ENCODE results near the gene KIF12. TPM values are rescaled to one million over a fixed set of nuclear protein-coding genes. Genes with fewer than 3 reads are reported as not detected.

The KIF12 gene
- total and polyA plus RNA-seq, 2 donors (not counting 3 experiments of a cell fraction or from before 2014, with no cell fraction given), result 0.46 to 0.97 TPM

- H3K79me2 ChIP-seq (ENCODE audit: control insufficient read depth, insufficient read depth, low read length), result no peaks in the 10 kb centered on the region
- H3K27ac ChIP-seq (ENCODE audit: insufficient read depth, low read depth, low read length), result no peak overlapping the region
- no peak overlapping the region for H3K4me2 ChIP-seq (ENCODE audit: insufficient read depth, low read length)
- peaks cover 26 to 33% of the 10 kb centered on the region in 2 experiments for H3K27me3 ChIP-seq (ENCODE audit: control insufficient read depth in 2 of 2, insufficient read depth in 2 of 2, low read length in 2 of 2)
- dilution Hi-C loops (cut with MboI; ENCODE audit: extremely low pct_ligation_motif_present, low sequenced_read_pairs) (no loop called here), intact Hi-C loops (cut with micrococcal nuclease) (no loop called here)
- FAIRE-seq (no peak), DNase-seq (ENCODE audit: low read depth, low spot score) (no peak)
- no peaks in the 10 kb centered on the region for H4K20me1 ChIP-seq (replicated peaks; ENCODE audit: control insufficient read depth, extremely low read depth, insufficient read depth, low read length)
- ChIA-PET POLR2A (no interaction called here), CTCF (interaction anchor here (1.1 to 3.6 kb wide), 7 partner anchors 9 to 149 kb away, joined by 4 to 28 read pairs (median 7); partner anchors contain the start of gene COL27A1)
- H3K9ac ChIP-seq (replicated peaks; ENCODE audit: extremely low read depth, insufficient read depth, low read length), result no peak overlapping the region
- no peaks in the 10 kb centered on the region for H3K4me1 ChIP-seq (ENCODE audit: control insufficient read depth, extremely low read depth, insufficient read depth, low read length)
- no peaks in the 10 kb centered on the region for H3K9me1 ChIP-seq (replicated peaks; ENCODE audit: control insufficient read depth, extremely low read depth, insufficient read depth, low read length)
- BruUV-seq (replicated peaks), result no TSS peak
- no peaks in the 10 kb centered on the region for H3K9me3 ChIP-seq (replicated peaks; ENCODE audit: control insufficient read depth, insufficient read depth, low read length)
- no peaks in the 10 kb centered on the region for H3K36me3 ChIP-seq (ENCODE audit: control insufficient read depth in 2 of 2, extremely low read depth in 1 of 2, insufficient read depth in 2 of 2, low read length in 2 of 2)
- H2AFZ ChIP-seq (ENCODE audit: low read depth, low read length), result no peak overlapping the region
- TF ChIP-seq MAX (IDR thresholded peaks at IDR 0.05; ENCODE audit: insufficient read depth, insufficient read length) (no peak), EZH2 (IDR thresholded peaks at IDR 0.05; ENCODE audit: borderline replicate concordance, low read depth, low read length, severe bottlenecking) (no peak), POLR2AphosphoS5 (IDR thresholded peaks at IDR 0.05; ENCODE audit: insufficient read depth, low read depth, low read length) (no peak), FOS (IDR thresholded peaks at IDR 0.05; ENCODE audit: borderline replicate concordance, insufficient read depth, low read length) (no peak), POLR2A (IDR thresholded peaks at IDR 0.05; ENCODE audit: low read depth, low read length) (no peak), CTCF (IDR thresholded peaks at IDR 0.05; ENCODE audit: extremely low read depth in 1 of 2, insufficient read depth in 1 of 2, low read depth in 1 of 2, low read length in 2 of 2) (no peak), MYC (IDR thresholded peaks at IDR 0.05; ENCODE audit: low read depth, low read length) (no peak), JUN (IDR thresholded peaks at IDR 0.05; ENCODE audit: borderline replicate concordance, insufficient read depth, insufficient read length, low read depth) (no peak)
- no peak overlapping the region for H3K4me3 ChIP-seq (replicated peaks in 1 of 3; ENCODE audit: insufficient read depth in 1 of 3, low read depth in 1 of 3, low read length in 3 of 3)
Measured at GRCh38 chr9:114141553-114142402, 42.7 kb upstream of the KIF12 start.
